GM10248 (cell line): ENCODE data around the gene KDR.

Source experiments
- CTCF ChIA-PET: fragments of 300-600 bp; sonication (Branson Sonifier 250); formaldehyde crosslinking; extraction: SDS; loops from one replicate; lab custom pipeline; 2021; ENCODE audit warnings: antibody characterized with exemption; lab: Yijun Ruan, JAX
- POLR2A ChIA-PET: fragments of 350-650 bp; sonication (Branson Sonifier 250); formaldehyde crosslinking; extraction: SDS; loops from one replicate; lab custom pipeline; 2020; ENCODE audit warnings: antibody characterized with exemption; lab: Yijun Ruan, JAX
- DNase-seq: peaks from one replicate; pipeline ENCODE4 v3.0.0; 2012; ENCODE audit errors: extremely low spot score
- TF ChIP-seq, protein P1 (sequence below): IDR thresholded peaks from 2 replicates; pipeline ENCODE4 v1.5.1; 2012; ENCODE audit warnings: mild to moderate bottlenecking, low read depth; ENCODE audit errors: extremely low read depth, missing control alignments, control extremely low read depth

Gene KDR

DNA sequence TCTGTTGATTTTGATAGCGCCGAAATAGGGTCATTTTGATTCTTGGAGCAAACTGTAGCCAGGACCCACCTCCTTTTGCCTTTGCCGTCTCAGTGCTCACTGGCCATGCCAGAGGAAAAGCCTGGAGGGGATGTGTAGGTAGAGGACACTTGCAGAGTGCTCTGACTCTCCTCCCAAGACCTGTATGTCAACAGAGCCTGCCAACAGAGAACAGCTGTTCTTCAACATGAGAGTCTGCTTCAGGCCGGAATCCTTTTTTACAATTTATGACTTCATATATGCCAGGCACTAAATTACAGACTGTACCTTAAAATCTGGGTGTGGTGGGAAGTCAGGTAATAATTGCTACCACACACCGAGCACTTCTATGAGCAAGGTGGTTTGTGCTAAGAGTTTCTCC lies 94.2 kb downstream of the KDR start:
- DNase-seq, result no peak
- TF ChIP-seq, protein P1, sequence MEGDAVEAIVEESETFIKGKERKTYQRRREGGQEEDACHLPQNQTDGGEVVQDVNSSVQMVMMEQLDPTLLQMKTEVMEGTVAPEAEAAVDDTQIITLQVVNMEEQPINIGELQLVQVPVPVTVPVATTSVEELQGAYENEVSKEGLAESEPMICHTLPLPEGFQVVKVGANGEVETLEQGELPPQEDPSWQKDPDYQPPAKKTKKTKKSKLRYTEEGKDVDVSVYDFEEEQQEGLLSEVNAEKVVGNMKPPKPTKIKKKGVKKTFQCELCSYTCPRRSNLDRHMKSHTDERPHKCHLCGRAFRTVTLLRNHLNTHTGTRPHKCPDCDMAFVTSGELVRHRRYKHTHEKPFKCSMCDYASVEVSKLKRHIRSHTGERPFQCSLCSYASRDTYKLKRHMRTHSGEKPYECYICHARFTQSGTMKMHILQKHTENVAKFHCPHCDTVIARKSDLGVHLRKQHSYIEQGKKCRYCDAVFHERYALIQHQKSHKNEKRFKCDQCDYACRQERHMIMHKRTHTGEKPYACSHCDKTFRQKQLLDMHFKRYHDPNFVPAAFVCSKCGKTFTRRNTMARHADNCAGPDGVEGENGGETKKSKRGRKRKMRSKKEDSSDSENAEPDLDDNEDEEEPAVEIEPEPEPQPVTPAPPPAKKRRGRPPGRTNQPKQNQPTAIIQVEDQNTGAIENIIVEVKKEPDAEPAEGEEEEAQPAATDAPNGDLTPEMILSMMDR, result no peak
- CTCF ChIA-PET, result no interaction called here
- POLR2A ChIA-PET, result no interaction called here

DNA sequence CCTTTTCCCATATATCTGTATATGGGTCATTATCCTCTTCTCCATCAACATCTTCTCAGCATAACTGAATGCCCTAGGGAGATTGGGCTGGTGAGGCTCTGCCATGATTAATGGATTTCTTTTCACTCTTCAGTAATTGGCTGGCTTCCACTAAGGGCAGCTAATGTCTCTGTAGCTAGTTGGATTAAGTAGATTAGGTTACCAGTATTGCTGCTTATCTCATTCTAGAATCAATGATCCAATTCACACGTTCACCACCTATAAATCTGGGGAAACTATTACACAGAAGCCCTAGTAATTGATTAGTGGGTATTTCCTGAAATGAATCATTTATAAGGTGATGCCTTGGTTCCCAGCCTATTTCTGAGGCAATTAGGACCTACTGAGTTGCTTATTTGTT lies 94.8 kb downstream of the KDR start:
- POLR2A ChIA-PET, result no interaction called here
- DNase-seq, result no peak

DNA sequence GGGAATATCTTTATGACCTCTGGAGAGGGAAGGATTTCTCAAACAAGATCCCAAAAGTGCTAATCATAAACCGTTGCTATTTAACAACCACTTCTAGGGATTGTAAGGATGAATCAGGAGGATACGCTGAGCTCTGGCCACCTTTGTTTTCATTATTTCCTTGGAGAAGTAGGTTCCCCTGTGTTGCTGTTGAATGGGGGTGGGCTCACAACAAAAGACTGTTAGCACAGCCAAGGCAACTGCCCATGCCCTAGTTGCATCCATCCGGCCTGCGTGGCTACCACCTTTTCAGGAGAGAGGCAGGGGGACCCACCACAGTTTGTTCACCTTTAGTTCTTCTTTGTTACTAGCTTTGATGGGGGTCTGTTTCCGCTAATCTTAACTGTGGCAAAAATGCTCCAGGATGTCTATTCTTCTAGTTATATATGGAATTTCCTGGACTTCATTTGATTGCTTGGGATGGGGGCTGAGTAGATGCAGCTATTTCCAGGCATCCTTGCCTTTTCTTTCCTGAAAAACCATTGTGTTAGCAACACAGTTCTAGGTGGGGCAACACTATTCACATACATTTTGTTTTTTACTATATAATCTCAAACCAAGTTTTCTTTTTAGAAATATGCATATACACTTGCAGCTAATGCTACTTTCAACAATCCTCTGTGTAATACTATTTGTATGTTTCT lies 95.4 kb downstream of the KDR start:
- POLR2A ChIA-PET, result no interaction called here
- TF ChIP-seq, protein P1, result no peak
- CTCF ChIA-PET, result interaction anchor here (1.3 kb wide), 1 partner anchor 16 kb away, joined by 5 read pairs; no protein-coding TSS in a partner anchor
- no peak for DNase-seq

More for the DNA sequence above, 94.8 kb downstream of the KDR start:
- TF ChIP-seq, protein P1, result no peak
- CTCF ChIA-PET, result interaction anchor here (1.3 kb wide), 1 partner anchor 17 kb away, joined by 5 read pairs; no protein-coding TSS in a partner anchor

DNA sequence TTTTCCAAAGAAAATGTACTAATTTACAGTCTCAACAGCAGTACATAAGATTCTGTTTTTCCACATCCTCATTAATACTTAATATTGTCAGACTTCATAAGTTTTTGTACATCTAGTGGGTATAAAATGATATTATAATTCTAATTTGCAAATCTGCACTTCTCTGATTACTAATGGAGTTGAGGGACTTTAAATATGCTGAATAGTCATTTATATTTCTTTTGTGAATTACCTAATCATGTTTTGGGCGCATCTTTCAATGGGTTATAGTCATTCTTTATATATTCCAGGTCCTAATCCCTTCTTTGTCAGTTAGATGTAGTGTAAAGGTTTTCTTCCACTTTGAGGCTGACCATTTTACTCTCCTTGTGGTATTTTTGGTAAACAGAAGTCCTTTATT lies 96.1 kb downstream of the KDR start:
- ChIA-PET POLR2A (no interaction called here), CTCF (interaction anchor here (1.3 kb wide), 1 partner anchor 15 kb away, joined by 5 read pairs; no protein-coding TSS in a partner anchor)
- no peak for DNase-seq
- TF ChIP-seq, protein P1, result no peak
